ENCODE data around the gene TMEM184B. TPM values are rescaled to one million over a fixed set of nuclear protein-coding genes. Genes with fewer than 3 reads are reported as not detected.

Gene TMEM184B
- polyA plus RNA-seq, 1 experiment: 36.8 TPM

DNA sequence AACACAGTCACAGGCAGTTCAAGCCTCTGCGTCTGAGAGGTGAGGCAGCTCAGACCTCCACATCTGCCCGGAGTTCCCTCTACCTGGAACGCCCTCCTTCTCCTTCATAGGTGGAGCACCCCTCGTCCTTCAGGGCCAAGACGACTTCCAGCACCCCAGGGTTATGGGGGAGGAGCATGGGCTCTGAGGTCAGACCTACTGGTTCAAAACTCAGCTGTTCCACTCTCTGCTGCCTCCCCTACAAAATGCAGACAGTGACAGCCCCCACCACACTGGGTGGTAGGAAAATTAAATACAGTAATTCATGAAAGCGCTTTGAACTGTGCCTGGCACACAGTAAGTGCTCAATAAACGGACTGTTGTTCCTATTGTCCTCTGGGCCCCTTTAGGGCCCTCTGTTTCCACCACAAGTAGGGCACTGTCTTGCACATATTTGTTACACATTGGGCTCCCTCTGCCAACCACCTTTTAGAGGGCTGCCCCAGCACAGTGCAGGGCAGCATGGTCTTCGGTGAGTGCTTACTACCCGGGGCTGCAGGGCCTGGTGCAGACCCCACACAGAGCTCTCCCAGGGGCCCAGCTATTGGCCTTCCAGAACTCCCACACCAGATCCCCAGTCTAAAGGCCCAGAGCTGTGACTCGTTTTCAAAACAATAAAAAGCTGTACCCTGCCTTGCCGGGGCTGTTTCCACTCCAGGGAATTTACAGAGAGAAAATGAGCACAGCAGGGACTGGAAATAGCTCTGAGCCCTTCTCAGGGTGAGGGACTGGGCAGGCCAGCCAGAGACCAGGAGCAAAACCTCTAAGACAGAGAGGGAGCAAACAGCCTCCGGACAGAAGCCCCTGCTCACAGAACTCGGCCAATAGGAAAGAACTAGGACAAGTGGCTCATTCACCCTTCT, 2.5 kb downstream of the TMEM184B start:
- Histone ChIP-seq H3K27me3 (ENCODE audit: control insufficient read depth, insufficient read depth, low read length) (no peaks in the 10 kb centered on the region), H3K27ac (ENCODE audit: low read depth, low read length) (peak overlapping the region; percentile 21), H3K4me3 (ENCODE audit: low read depth, low read length) (0 out of 2 replicates have a peak overlapping the region, but pooled peaks have one; percentile 10), H3K9me3 (ENCODE audit: control insufficient read depth, insufficient read depth, low read length) (no peaks in the 10 kb centered on the region; the same call in 1 of the 2 replicates)
- no peak for DNase-seq (ENCODE audit: low read depth, low spot score)
- CTCF ChIA-PET: interaction anchor here (0.9 kb wide), 1 partner anchor 196 kb away, joined by 4 read pairs; no protein-coding TSS in a partner anchor
- POLR2A ChIA-PET: interaction anchor here (0.6 kb wide), 1 partner anchor 20 kb away, joined by 3 read pairs; no protein-coding TSS in a partner anchor
- no peak for TF ChIP-seq CTCF (IDR thresholded peaks at IDR 0.05; ENCODE audit: low read depth, low read length)

- no peaks in the 10 kb centered on the region for H3K27me3 ChIP-seq (ENCODE audit: control insufficient read depth, insufficient read depth, low read length)
- POLR2A ChIA-PET: interaction anchor here (0.6 kb wide), 1 partner anchor 10 kb away, joined by 3 read pairs; no protein-coding TSS in a partner anchor
- no peak for TF ChIP-seq CTCF (IDR thresholded peaks at IDR 0.05; ENCODE audit: low read depth, low read length)
- DNase-seq (ENCODE audit: low read depth, low spot score): no peak
- H3K27ac ChIP-seq (ENCODE audit: low read depth, low read length): no peak overlapping the region
- CTCF ChIA-PET: no interaction called here
- no peaks in the 10 kb centered on the region; the same call in 1 of the 2 replicates for H3K9me3 ChIP-seq (ENCODE audit: control insufficient read depth, insufficient read depth, low read length)
- H3K4me3 ChIP-seq (ENCODE audit: low read depth, low read length): no peak overlapping the region
These were observed 3.3 kb downstream of the TMEM184B start for GRCh38 chr22:38269466-38269865.

- ChIA-PET CTCF (no interaction called here), POLR2A (interaction anchor here (0.7 to 1.5 kb wide), 4 partner anchors 37 to 69 kb away, joined by 4 to 9 read pairs (median 4); partner anchors contain the start of gene MAFF)
- no peak for TF ChIP-seq CTCF (IDR thresholded peaks at IDR 0.05; ENCODE audit: low read depth, low read length)
- no peaks in the 10 kb centered on the region for H3K27me3 ChIP-seq (ENCODE audit: control insufficient read depth, insufficient read depth, low read length)
- no peak overlapping the region for H3K4me3 ChIP-seq (ENCODE audit: low read depth, low read length)
- no peak overlapping the region for H3K27ac ChIP-seq (ENCODE audit: low read depth, low read length)
- H3K9me3 ChIP-seq (ENCODE audit: control insufficient read depth, insufficient read depth, low read length): no peaks in the 10 kb centered on the region; the same call in 1 of the 2 replicates
- DNase-seq (ENCODE audit: low read depth, low spot score): no peak
These were observed 5.7 kb downstream of the TMEM184B start for GRCh38 chr22:38267086-38267485.

GRCh38 chr22:38266120-38266519, 6.7 kb downstream of the TMEM184B start:
- ChIA-PET POLR2A (interaction anchor here (0.7 to 1.5 kb wide), 3 partner anchors 54 to 68 kb away, joined by 4 read pairs; partner anchors contain the start of gene MAFF), CTCF (no interaction called here)
- no peaks in the 10 kb centered on the region; the same call in 1 of the 2 replicates for H3K9me3 ChIP-seq (ENCODE audit: control insufficient read depth, insufficient read depth, low read length)
- no peak for DNase-seq (ENCODE audit: low read depth, low spot score)
- H3K4me3 ChIP-seq (ENCODE audit: low read depth, low read length): no peak overlapping the region
- TF ChIP-seq CTCF (IDR thresholded peaks at IDR 0.05; ENCODE audit: low read depth, low read length): no peak
- no peaks in the 10 kb centered on the region for H3K27me3 ChIP-seq (ENCODE audit: control insufficient read depth, insufficient read depth, low read length)
- H3K27ac ChIP-seq (ENCODE audit: low read depth, low read length): peak overlapping the region; percentile 11
